Measurements from ENCODE around the gene ACVR1B. TPM values are rescaled to one million over a fixed set of nuclear protein-coding genes. Genes with fewer than 3 reads are reported as not detected.
"Not testable (repeated sequence)": the region's sequence is repeated elsewhere in the genome, so short reads cannot be mapped to it uniquely, and the experiment has no call there.

The ACVR1B gene
- total RNA-seq, 1 experiment from 2014 or later = 3.2 TPM

GRCh38 chr12:51970904-51971646 is 19.6 kb downstream of the ACVR1B start:
- no peak for DNase-seq (ENCODE audit: low read depth)

- DNase-seq (ENCODE audit: low read depth) = no peak
These were observed 20.4 kb downstream of the ACVR1B start for GRCh38 chr12:51971679-51972421.

GRCh38 chr12:51972422-51972812 is 20.9 kb downstream of the ACVR1B start:
- no peak for DNase-seq (ENCODE audit: low read depth)

- DNase-seq (ENCODE audit: low read depth) = no peak
These were observed 21.4 kb downstream of the ACVR1B start for GRCh38 chr12:51972849-51973273.

GRCh38 chr12:51973560-51973959 is 22.1 kb downstream of the ACVR1B start:
- no peak for DNase-seq (ENCODE audit: low read depth)

- DNase-seq (ENCODE audit: low read depth) = no peak
These were observed 23.1 kb downstream of the ACVR1B start for GRCh38 chr12:51974646-51975045.

GRCh38 chr12:51975196-51975595 is 23.7 kb downstream of the ACVR1B start:
- no peak for DNase-seq (ENCODE audit: low read depth)

GRCh38 chr12:51976376-51977160 is 25.1 kb downstream of the ACVR1B start:
- DNase-seq (ENCODE audit: low read depth) = peak; percentile 25

GRCh38 chr12:51977320-51977753 is 25.8 kb downstream of the ACVR1B start:
- no peak for DNase-seq (ENCODE audit: low read depth)

GRCh38 chr12:51979306-51979705 is 27.8 kb downstream of the ACVR1B start:
- not testable (repeated sequence) for DNase-seq (ENCODE audit: low read depth)

- DNase-seq (ENCODE audit: low read depth) = peak; percentile 53
These were observed 28.7 kb downstream of the ACVR1B start for GRCh38 chr12:51980051-51980808.

GRCh38 chr12:51980809-51981127 is 29.3 kb downstream of the ACVR1B start:
- DNase-seq (ENCODE audit: low read depth) = no peak

- no peak for DNase-seq (ENCODE audit: low read depth)
These were observed 33.2 kb downstream of the ACVR1B start for GRCh38 chr12:51984657-51985056.

- DNase-seq (ENCODE audit: low read depth) = no peak
These were observed 33.8 kb downstream of the ACVR1B start for GRCh38 chr12:51985154-51985835.

GRCh38 chr12:51986834-51987233 is 35.3 kb downstream of the ACVR1B start:
- DNase-seq (ENCODE audit: low read depth) = no peak

- DNase-seq (ENCODE audit: low read depth) = no peak
These were observed 40.7 kb downstream of the ACVR1B start for GRCh38 chr12:51992246-51992645.

- no peak for DNase-seq (ENCODE audit: low read depth)
These were observed 43.0 kb downstream of the ACVR1B start for GRCh38 chr12:51994539-51994820.

- no peak for DNase-seq (ENCODE audit: low read depth)
These were observed 43.5 kb downstream of the ACVR1B start for GRCh38 chr12:51994959-51995358.

GRCh38 chr12:51997136-51997535 is 45.6 kb downstream of the ACVR1B start:
- DNase-seq (ENCODE audit: low read depth) = no peak

GRCh38 chr12:52003016-52003550 is 51.6 kb downstream of the ACVR1B start:
- no peak for DNase-seq (ENCODE audit: low read depth)

- DNase-seq (ENCODE audit: low read depth) = no peak
These were observed 52.1 kb downstream of the ACVR1B start for GRCh38 chr12:52003591-52003990.
